Measurements from ENCODE around the gene NCOA4.

- no peak for TF ChIP-seq EZH2 (IDR thresholded peaks at IDR 0.05; ENCODE audit: borderline replicate concordance, low read length)
- TF ChIP-seq CTCF (conservative IDR thresholded peaks at IDR 0.05 in 1 of 2, IDR thresholded peaks at IDR 0.05 in 1 of 2; ENCODE audit: extremely low read depth in 1 of 2, insufficient read depth in 1 of 2, low read depth in 1 of 2, low read length in 2 of 2), result no peak
These were observed 10.7 kb downstream of the NCOA4 start for GRCh38 chr10:46019569-46020343.

All from mammary epithelial cell (primary cell).